AG04450 (cell line): ENCODE measurements around the gene ICE2. TPM values are rescaled to one million over a fixed set of nuclear protein-coding genes. Genes with fewer than 3 reads are reported as not detected.

Experiments used
- CTCF ChIA-PET: fragments of 300-600, 350-600 bp; formaldehyde crosslinking; extraction: SDS; loops from one replicate; lab custom pipeline; 2022; ENCODE audit warnings: antibody characterized with exemption, inconsistent platforms; lab: Charles Lee
- POLR2A ChIA-PET: fragments of 350-600 bp; formaldehyde crosslinking; extraction: SDS; loops from one replicate; lab custom pipeline; 2021; ENCODE audit warnings: antibody characterized with exemption, inconsistent platforms; lab: Yijun Ruan, JAX
- DNase-seq: peaks from one replicate; pipeline ENCODE4 v3.0.0-alpha.2; 2011; ENCODE audit warnings: low read depth, low spot score
- H3K27ac ChIP-seq: one replicate; pipeline ENCODE4 v1.5.1; 2012; ENCODE audit warnings: low read depth, low read length, control low read depth
- H3K27me3 ChIP-seq: one replicate; pipeline ENCODE4 v1.6.0; 2012; ENCODE audit warnings: low read length; ENCODE audit not compliant: control insufficient read depth, insufficient read depth
- H3K4me3 ChIP-seq: 2 replicates; pipeline ENCODE4 v1.5.1; 2011; ENCODE audit warnings: mild to moderate bottlenecking, low read depth, low read length, control low read depth
- H3K9me3 ChIP-seq: 2 replicates; pipeline ENCODE4 v1.5.1; 2012; ENCODE audit warnings: low read length; ENCODE audit not compliant: control insufficient read depth, insufficient read depth
- CTCF ChIP-seq: IDR thresholded peaks from 2 replicates; pipeline ENCODE4 v1.5.1; 2011; ENCODE audit warnings: low read depth, low read length, control low read depth, inconsistent platforms
- polyA plus RNA-seq: library from polyadenylated mRNA; depleted of rRNA; stranded (reverse); fragments of >200 nt; gene quantifications from 2 replicates; pipeline ENCODE4 v1.2.3, GENCODE V29; 2011

ICE2 gene
- polyA plus RNA-seq, 1 experiment, result 29.3 TPM

GRCh38 chr15:60511351-60512031 lies 32.5 kb upstream of the ICE2 start:
- POLR2A ChIA-PET, result no interaction called here
- H3K4me3 ChIP-seq, result no peak overlapping the region
- H3K27ac ChIP-seq, result no peak overlapping the region
- TF ChIP-seq CTCF, result no peak
- H3K27me3 ChIP-seq, result no peaks in the 10 kb centered on the region
- CTCF ChIA-PET, result interaction anchor here (0.5 to 5.9 kb wide), 5 partner anchors 9 to 185 kb away, joined by 3 to 79 read pairs (median 3); no protein-coding TSS in a partner anchor
- DNase-seq, result no peak
- no peaks in the 10 kb centered on the region for H3K9me3 ChIP-seq

DNA sequence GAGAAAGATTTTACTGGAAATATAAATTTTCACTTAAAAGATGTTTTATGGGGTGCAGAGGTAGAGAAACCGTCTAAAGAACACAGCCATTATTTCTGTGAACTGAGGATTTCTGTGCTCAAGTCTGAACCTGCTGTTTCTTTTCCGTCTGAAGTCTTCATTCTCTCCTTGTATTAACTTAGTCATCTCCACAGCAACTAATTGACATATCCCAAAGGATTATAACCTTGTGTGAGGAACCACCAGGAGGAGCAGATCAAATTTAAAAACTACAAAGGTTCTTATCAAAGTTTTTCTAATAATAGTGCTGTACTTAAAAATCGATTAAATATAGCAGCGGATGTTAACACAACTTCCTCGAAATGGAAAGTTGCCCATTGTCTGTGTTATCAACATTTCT lies 31.1 kb upstream of the ICE2 start:
- Histone ChIP-seq H3K27ac (no peak overlapping the region), H3K4me3 (no peak overlapping the region), H3K27me3 (no peaks in the 10 kb centered on the region), H3K9me3 (no peaks in the 10 kb centered on the region)
- ChIA-PET POLR2A (no interaction called here), CTCF (interaction anchor here (0.7 to 5.9 kb wide), 4 partner anchors 11 to 1324 kb away, joined by 4 to 79 read pairs (median 18); no protein-coding TSS in a partner anchor)
- no peak for DNase-seq
- no peak for TF ChIP-seq CTCF

DNA sequence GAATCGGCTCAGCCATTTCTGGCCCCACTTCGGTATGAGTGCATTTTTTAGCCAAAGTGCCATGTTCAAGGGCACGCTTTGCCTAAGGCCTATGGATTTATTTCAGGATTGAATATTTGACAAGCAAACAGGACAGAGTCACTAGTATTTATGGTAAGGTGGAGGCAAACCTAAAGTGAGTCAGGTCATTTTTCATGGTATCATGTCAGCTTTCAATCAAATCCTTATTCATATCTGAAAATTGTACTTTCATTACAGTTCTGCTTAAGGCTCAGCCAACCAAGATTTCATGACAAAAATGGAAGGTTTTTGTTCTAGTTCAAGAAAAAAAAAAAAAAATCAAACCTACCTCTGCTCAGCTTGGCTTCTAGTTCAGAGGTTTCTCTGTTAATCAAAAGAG lies 30.5 kb upstream of the ICE2 start:
- no peak for DNase-seq
- Histone ChIP-seq H3K9me3 (no peaks in the 10 kb centered on the region), H3K27ac (no peak overlapping the region), H3K4me3 (no peak overlapping the region), H3K27me3 (no peaks in the 10 kb centered on the region)
- no peak for TF ChIP-seq CTCF
- ChIA-PET CTCF (interaction anchor here (0.5 to 5.9 kb wide), 11 partner anchors 8 to 1855 kb away, joined by 3 to 79 read pairs (median 6); no protein-coding TSS in a partner anchor), POLR2A (no interaction called here)

- H3K4me3 ChIP-seq, result no peak overlapping the region
- DNase-seq, result no peak
- ChIA-PET POLR2A (no interaction called here), CTCF (interaction anchor here (0.6 to 5.9 kb wide), 15 partner anchors 9 to 1327 kb away, joined by 3 to 79 read pairs (median 4); no protein-coding TSS in a partner anchor)
- no peak overlapping the region for H3K27ac ChIP-seq
- no peak for TF ChIP-seq CTCF
- no peaks in the 10 kb centered on the region for H3K9me3 ChIP-seq
- no peaks in the 10 kb centered on the region for H3K27me3 ChIP-seq
These were observed 29.5 kb upstream of the ICE2 start for GRCh38 chr15:60508442-60508841.
